KOPT-K1 (cell line): Measurements from ENCODE around the gene RNASE7.
"Not testable (repeated sequence)": the region's sequence is repeated elsewhere in the genome, so short reads cannot be mapped to it uniquely, and the experiment has no call there.

Source experiments
- H3K27ac ChIP-seq: fragments of 200-600 bp; sonication (generic); 2 replicates; pipeline ENCODE4 v1.5.1; 2016; ENCODE audit warnings: antibody characterized with exemption, mild to moderate bottlenecking, low read depth, low read length; ENCODE audit not compliant: poor library complexity, severe bottlenecking
- H3K36me3 ChIP-seq: fragments of 200-600 bp; sonication (generic); 2 replicates; pipeline ENCODE4 v1.5.1; 2017; ENCODE audit warnings: antibody characterized with exemption, mild to moderate bottlenecking, low read length, moderate library complexity; ENCODE audit not compliant: insufficient read depth
- H3K9me3 ChIP-seq: fragments of 200-600 bp; sonication (generic); 2 replicates; pipeline ENCODE4 v1.5.1; 2017; ENCODE audit warnings: antibody characterized with exemption, low read length, mild to moderate bottlenecking; ENCODE audit not compliant: insufficient read depth, poor library complexity, severe bottlenecking

RNASE7 gene

GRCh38 chr14:21041676-21042433, at the start of gene RNASE7:
Gene RNASE7, plus strand, starts transcription at chr14:21042362. Its CDS starts 631 bp downstream, at chr14:21042993.
- Histone ChIP-seq H3K27ac (no peak within 1 kb of the TSS), H3K9me3 (no peaks in the 10 kb centered on the region), H3K36me3 (no peaks in the 10 kb centered on the region)

GRCh38 chr14:20996521-20996920, 45.6 kb upstream of the RNASE7 start:
- Histone ChIP-seq H3K9me3 (no peaks in the 10 kb centered on the region), H3K36me3 (peaks cover 58% of the 10 kb centered on the region), H3K27ac (no peak overlapping the region)

GRCh38 chr14:20997115-20997514, 45.0 kb upstream of the RNASE7 start:
- peaks cover 53% of the 10 kb centered on the region for H3K36me3 ChIP-seq
- H3K27ac ChIP-seq = no peak overlapping the region

GRCh38 chr14:20997564-20997963, 44.6 kb upstream of the RNASE7 start:
- peaks cover 48% of the 10 kb centered on the region for H3K36me3 ChIP-seq
- no peak overlapping the region for H3K27ac ChIP-seq
- no peaks in the 10 kb centered on the region for H3K9me3 ChIP-seq

More at GRCh38 chr14:20997115-20997514, 45.0 kb upstream of the RNASE7 start:
- H3K9me3 ChIP-seq = no peaks in the 10 kb centered on the region

GRCh38 chr14:20998139-20998538, 44.0 kb upstream of the RNASE7 start:
- Histone ChIP-seq H3K27ac (no peak overlapping the region), H3K36me3 (peaks cover 42% of the 10 kb centered on the region), H3K9me3 (no peaks in the 10 kb centered on the region)

GRCh38 chr14:20998674-20999366, 43.3 kb upstream of the RNASE7 start, which contains the start of gene SLC39A2:
Gene SLC39A2, plus strand, starts transcription at chr14:20999293. Its CDS starts 154 bp downstream, at chr14:20999447.
- H3K36me3 ChIP-seq = peaks cover 35% of the 10 kb centered on the region
- no peak within 1 kb of the TSS for H3K27ac ChIP-seq
- H3K9me3 ChIP-seq = no peaks in the 10 kb centered on the region

- no peaks in the 10 kb centered on the region for H3K9me3 ChIP-seq
- H3K27ac ChIP-seq = no peak overlapping the region
Measured at GRCh38 chr14:20999591-20999990, 42.6 kb upstream of the RNASE7 start.

GRCh38 chr14:21001218-21001617, 40.9 kb upstream of the RNASE7 start:
- Histone ChIP-seq H3K9me3 (no peaks in the 10 kb centered on the region), H3K27ac (no peak overlapping the region), H3K36me3 (peaks cover 11% of the 10 kb centered on the region)

More at GRCh38 chr14:20999591-20999990, 42.6 kb upstream of the RNASE7 start:
- H3K36me3 ChIP-seq = peaks cover 28% of the 10 kb centered on the region

GRCh38 chr14:21003788-21004346, 38.3 kb upstream of the RNASE7 start:
- Histone ChIP-seq H3K9me3 (no peaks in the 10 kb centered on the region), H3K27ac (no peak overlapping the region), H3K36me3 (no peaks in the 10 kb centered on the region)

GRCh38 chr14:21009721-21010120, 32.4 kb upstream of the RNASE7 start:
- H3K9me3 ChIP-seq, H3K27ac ChIP-seq, H3K36me3 ChIP-seq: not testable (repeated sequence)

GRCh38 chr14:21011136-21011535, 31.0 kb upstream of the RNASE7 start:
- Histone ChIP-seq H3K27ac (no peak overlapping the region), H3K9me3 (no peaks in the 10 kb centered on the region), H3K36me3 (no peaks in the 10 kb centered on the region)

- H3K36me3 ChIP-seq = no peaks in the 10 kb centered on the region
- no peaks in the 10 kb centered on the region for H3K9me3 ChIP-seq
- no peak overlapping the region for H3K27ac ChIP-seq
Measured at GRCh38 chr14:21014761-21015190, 27.4 kb upstream of the RNASE7 start.

- no peak overlapping the region for H3K27ac ChIP-seq
- H3K9me3 ChIP-seq = no peaks in the 10 kb centered on the region
Measured at GRCh38 chr14:21015312-21015711, 26.9 kb upstream of the RNASE7 start.

GRCh38 chr14:21016413-21017190, 25.6 kb upstream of the RNASE7 start:
- no peaks in the 10 kb centered on the region for H3K9me3 ChIP-seq
- H3K27ac ChIP-seq = no peak overlapping the region
- no peaks in the 10 kb centered on the region for H3K36me3 ChIP-seq

More at GRCh38 chr14:21015312-21015711, 26.9 kb upstream of the RNASE7 start:
- no peaks in the 10 kb centered on the region for H3K36me3 ChIP-seq
